HepG2 (cell line): ENCODE results near the gene CYP4F8. TPM values are rescaled to one million over a fixed set of nuclear protein-coding genes. Genes with fewer than 3 reads are reported as not detected.

Experiments
- ATF5 ChIP-seq: sonication (generic); formaldehyde crosslinking; IDR thresholded peaks from 2 replicates; pipeline ENCODE4 v1.4.0; 2020; ENCODE audit warnings: mild to moderate bottlenecking, low read depth, missing genetic modification reagents
- DNMT1 ChIP-seq: sonication (generic); formaldehyde crosslinking; IDR thresholded peaks from 2 replicates; pipeline ENCODE4 v1.5.1; 2020; ENCODE audit warnings: mild to moderate bottlenecking, missing genetic modification reagents
- FOXP4 ChIP-seq: sonication (generic); formaldehyde crosslinking; IDR thresholded peaks from 2 replicates; pipeline ENCODE4 v1.4.0; 2020; ENCODE audit warnings: missing genetic modification reagents
- LCORL ChIP-seq, 2 experiments: fragments of 450-650 bp in 1 of 2; sonication (generic) in 1 of 2; formaldehyde crosslinking in 1 of 2; IDR thresholded peaks; 2 replicates each; pipeline versions ENCODE4 v1.5.0 to v1.6.1; 2017 to 2020; ENCODE audit warnings: antibody characterized with exemption in 1 of 2, missing genetic modification reagents in 1 of 2
- MIER3 ChIP-seq: IDR thresholded peaks from 2 replicates; pipeline ENCODE4 v1.6.1; 2016; ENCODE audit warnings: missing compliant biosample characterization, borderline replicate concordance
- MNT ChIP-seq: fragments of 450-650 bp; IDR thresholded peaks from 2 replicates; pipeline ENCODE4 v1.6.1; 2016
- RXRB ChIP-seq: IDR thresholded peaks from 2 replicates; pipeline ENCODE4 v1.6.1; 2016; ENCODE audit warnings: borderline replicate concordance, missing genetic modification reagents, missing compliant biosample characterization
- THYN1 ChIP-seq: sonication (generic); formaldehyde crosslinking; IDR thresholded peaks from 2 replicates; pipeline ENCODE4 v1.8.1; 2023; ENCODE audit warnings: low read depth, mild to moderate bottlenecking, moderate library complexity, missing genetic modification reagents, borderline replicate concordance
- ZNF34 ChIP-seq: sonication (generic); formaldehyde crosslinking; IDR thresholded peaks from 2 replicates; pipeline ENCODE4 v1.4.0; 2020; ENCODE audit warnings: mild to moderate bottlenecking, missing genetic modification reagents, borderline replicate concordance
- ZNF431 ChIP-seq: sonication (generic); formaldehyde crosslinking; IDR thresholded peaks from 2 replicates; pipeline ENCODE4 v1.9.0; 2022; ENCODE audit warnings: missing genetic modification reagents, low read depth, mild to moderate bottlenecking, borderline replicate concordance
- ZNF503 ChIP-seq: sonication (generic); formaldehyde crosslinking; IDR thresholded peaks from 2 replicates; pipeline ENCODE4 v1.4.0; 2020; ENCODE audit warnings: missing genetic modification reagents
- ZNF563 ChIP-seq: sonication (generic); formaldehyde crosslinking; IDR thresholded peaks from 2 replicates; pipeline ENCODE4 v1.8.0; 2022; ENCODE audit warnings: mild to moderate bottlenecking, moderate library complexity, missing genetic modification reagents
- ZNF574 ChIP-seq: sonication (generic); formaldehyde crosslinking; IDR thresholded peaks from 2 replicates; pipeline ENCODE4 v1.4.0; 2020; ENCODE audit warnings: missing genetic modification reagents
- ZNF605 ChIP-seq: sonication (generic); formaldehyde crosslinking; IDR thresholded peaks from 2 replicates; pipeline ENCODE4 v1.8.0; 2022; ENCODE audit warnings: mild to moderate bottlenecking, missing genetic modification reagents
- ZNF747 ChIP-seq: sonication (generic); formaldehyde crosslinking; IDR thresholded peaks from 2 replicates; pipeline ENCODE4 v1.8.1; 2023; ENCODE audit warnings: missing genetic modification reagents, mild to moderate bottlenecking, borderline replicate concordance
- polyA plus RNA-seq, 8 experiments: library from polyadenylated mRNA; depleted of rRNA in 3 of 8; stranded (reverse) in 7 of 8; unstranded in 1 of 8; fragments of >200 nt; fragmentation: Illumina TruSeq in 4 of 8; extraction: Trizol in 4 of 8; gene quantifications; 2 replicates each; pipeline versions ENCODE4 v1.2.1 to v1.2.3, GENCODE V29; 2011 to 2016; ENCODE audit warnings: low read depth in 4 of 8, missing spikeins in 1 of 8, mixed read lengths in 1 of 8; ENCODE audit not compliant: insufficient read depth in 1 of 8
- total RNA-seq, 5 experiments: library from RNA; depleted of rRNA; stranded (reverse); fragments of >200 nt; fragmentation: Illumina TruSeq; extraction: Trizol; gene quantifications; 2 replicates each; pipeline ENCODE4 v1.2.3, GENCODE V29; 2016; ENCODE audit warnings: low read depth in 1 of 5
- TF ChIP-seq, protein P1 (sequence below): sonication (generic); formaldehyde crosslinking; IDR thresholded peaks from 2 replicates; pipeline ENCODE4 v1.8.0; 2022; ENCODE audit warnings: mild to moderate bottlenecking, missing genetic modification reagents
- TF ChIP-seq, protein P2 (sequence below): IDR thresholded peaks from 2 replicates; pipeline ENCODE4 v1.6.1; 2016; ENCODE audit warnings: missing biosample characterization, missing genetic modification reagents, low read depth

Gene CYP4F8
- total and polyA plus RNA-seq, 2 of the 13 experiments (the other 11 are each of a cell fraction or from before 2014, with no cell fraction given): not detected

- no peak for TF ChIP-seq ZNF563
- no peak for TF ChIP-seq ZNF34 (CRISPR knock-in tag)
- TF ChIP-seq DNMT1 (CRISPR knock-in tag): no peak
- TF ChIP-seq, protein P1, sequence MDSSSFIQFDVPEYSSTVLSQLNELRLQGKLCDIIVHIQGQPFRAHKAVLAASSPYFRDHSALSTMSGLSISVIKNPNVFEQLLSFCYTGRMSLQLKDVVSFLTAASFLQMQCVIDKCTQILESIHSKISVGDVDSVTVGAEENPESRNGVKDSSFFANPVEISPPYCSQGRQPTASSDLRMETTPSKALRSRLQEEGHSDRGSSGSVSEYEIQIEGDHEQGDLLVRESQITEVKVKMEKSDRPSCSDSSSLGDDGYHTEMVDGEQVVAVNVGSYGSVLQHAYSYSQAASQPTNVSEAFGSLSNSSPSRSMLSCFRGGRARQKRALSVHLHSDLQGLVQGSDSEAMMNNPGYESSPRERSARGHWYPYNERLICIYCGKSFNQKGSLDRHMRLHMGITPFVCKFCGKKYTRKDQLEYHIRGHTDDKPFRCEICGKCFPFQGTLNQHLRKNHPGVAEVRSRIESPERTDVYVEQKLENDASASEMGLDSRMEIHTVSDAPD (CRISPR knock-in tag): no peak
- TF ChIP-seq ZNF503 (CRISPR knock-in tag): no peak
- peak; percentile 77 for TF ChIP-seq FOXP4 (CRISPR knock-in tag)
- TF ChIP-seq, protein P2, sequence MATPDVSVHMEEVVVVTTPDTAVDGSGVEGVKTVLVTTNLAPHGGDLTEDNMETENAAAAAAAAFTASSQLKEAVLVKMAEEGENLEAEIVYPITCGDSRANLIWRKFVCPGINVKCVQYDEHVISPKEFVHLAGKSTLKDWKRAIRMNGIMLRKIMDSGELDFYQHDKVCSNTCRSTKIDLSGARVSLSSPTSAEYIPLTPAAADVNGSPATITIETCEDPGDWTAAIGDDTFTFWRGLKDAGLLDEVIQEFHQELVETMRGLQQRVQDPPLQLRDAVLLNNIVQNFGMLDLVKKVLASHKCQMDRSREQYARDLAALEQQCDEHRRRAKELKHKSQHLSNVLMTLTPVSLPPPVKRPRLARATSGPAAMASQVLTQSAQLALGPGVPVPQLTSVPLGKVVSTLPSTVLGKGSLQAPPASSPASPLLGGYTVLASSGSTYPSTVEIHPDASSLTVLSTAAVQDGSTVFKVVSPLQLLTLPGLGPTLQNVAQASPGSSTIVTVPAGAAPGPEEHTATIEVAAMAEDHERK: no peak
- no peak for TF ChIP-seq ZNF431 (CRISPR knock-in tag)
- no peak for TF ChIP-seq THYN1 (CRISPR knock-in tag)
- TF ChIP-seq MNT: no peak
- TF ChIP-seq ZNF747 (CRISPR knock-in tag): no peak
- no peak for TF ChIP-seq LCORL (IDR thresholded peaks at IDR 0.05)
- peak; percentile 38; the same call in 1 of the 2 replicates for TF ChIP-seq LCORL (CRISPR knock-in tag; IDR thresholded peaks at IDR 0.05)
- no peak for TF ChIP-seq ATF5 (CRISPR knock-in tag)
- no peak for TF ChIP-seq MIER3 (CRISPR knock-in tag)
- TF ChIP-seq ZNF605 (CRISPR knock-in tag): no peak
- no peak for TF ChIP-seq ZNF574 (CRISPR knock-in tag)
- peak; percentile 63; the same call in 1 of the 2 replicates for TF ChIP-seq RXRB (CRISPR knock-in tag)
These were observed 28.4 kb downstream of the CYP4F8 start (continued) for GRCh38 chr19:15643387-15643786.
